Endodermal cell (in vitro differentiated cells): ENCODE measurements around the gene AFP. TPM values are rescaled to one million over a fixed set of nuclear protein-coding genes. Genes with fewer than 3 reads are reported as not detected.

Source experiments
- DNase-seq: peaks from one replicate; pipeline ENCODE4 v3.0.0-alpha.2; 2017
- H3K27ac ChIP-seq: 2 replicates; pipeline ENCODE4 v1.5.1; 2013; ENCODE audit warnings: mild to moderate bottlenecking, low read depth, low read length, moderate library complexity
- H3K27me3 ChIP-seq: 2 replicates; pipeline ENCODE4 v1.6.1; 2013; ENCODE audit warnings: mild to moderate bottlenecking, low read length, moderate library complexity; ENCODE audit not compliant: insufficient read depth, control insufficient read depth, poor library complexity, severe bottlenecking
- H3K36me3 ChIP-seq: 2 replicates; pipeline ENCODE4 v1.7.0; 2013; ENCODE audit warnings: mild to moderate bottlenecking, low read length, moderate library complexity; ENCODE audit not compliant: control insufficient read depth, insufficient read depth
- H3K4me1 ChIP-seq: one replicate; pipeline ENCODE4 v1.7.0; 2013; ENCODE audit warnings: low read length; ENCODE audit not compliant: control insufficient read depth, insufficient read depth
- H3K4me3 ChIP-seq: 2 replicates; pipeline ENCODE4 v1.5.1; 2013; ENCODE audit warnings: mild to moderate bottlenecking, low read length, moderate library complexity
- H3K9ac ChIP-seq: 2 replicates; pipeline ENCODE4 v1.6.1; 2013; ENCODE audit warnings: mild to moderate bottlenecking, low read length, moderate library complexity; ENCODE audit not compliant: poor library complexity, severe bottlenecking; ENCODE audit errors: extremely low read depth
- H3K9me3 ChIP-seq: 2 replicates; pipeline ENCODE4 v1.6.1; 2013; ENCODE audit warnings: mild to moderate bottlenecking, low read length, moderate library complexity; ENCODE audit not compliant: control insufficient read depth
- H3K27ac Mint-ChIP-seq: 2 replicates; pipeline ENCODE4 v1.8.0; 2020; ENCODE audit warnings: mixed read lengths
- H3K27me3 Mint-ChIP-seq: 2 replicates; pipeline ENCODE4 v1.8.0; 2021; ENCODE audit warnings: mild to moderate bottlenecking, mixed read lengths; ENCODE audit not compliant: insufficient read depth
- H3K36me3 Mint-ChIP-seq: 2 replicates; pipeline ENCODE4 v1.8.0; 2020; ENCODE audit warnings: low read depth, mixed read lengths
- H3K4me1 Mint-ChIP-seq: 2 replicates; pipeline ENCODE4 v1.8.0; 2020; ENCODE audit warnings: mixed read lengths
- H3K4me3 Mint-ChIP-seq: 2 replicates; pipeline ENCODE4 v1.8.0; 2020; ENCODE audit warnings: mild to moderate bottlenecking, moderate library complexity, mixed read lengths
- H3K9me3 Mint-ChIP-seq: 2 replicates; pipeline ENCODE4 v1.8.0; 2020; ENCODE audit warnings: mild to moderate bottlenecking, mixed read lengths
- WGBS, 2 experiments: methylation state at CpG; one replicate each; pipeline versions ENCODE4 v1.1.5 to v1.1.7; 2013; ENCODE audit warnings: missing lambda C conversion rate in 2 of 2, mixed read lengths in 1 of 2; ENCODE audit not compliant: insufficient coverage in 1 of 2, insufficient read length in 1 of 2; 5-methylcytosine and 5-hydroxymethylcytosine counted together
- total RNA-seq, 2 donors: library from RNA; stranded (reverse); fragmentation: NEBNext Ultra II Directional in 1 of 2; extraction: Animal tissue kit (Norgen Biotek cat#: 25700) in 1 of 2; gene quantifications; 2 replicates in 1 of 2; 3 replicates in 1 of 2; pipeline ENCODE4 v1.2.1, GENCODE V29; 2021
- TF ChIP-seq, protein P1 (sequence below): fragments of 200-600 bp; sonication (generic); conservative IDR thresholded peaks from 2 replicates; pipeline ENCODE4 v1.5.0; 2021; ENCODE audit warnings: antibody characterized with exemption, mild to moderate bottlenecking

AFP gene
- total RNA-seq, 2 donors from 2014 or later: 1.6 TPM; not detected in 1

DNA sequence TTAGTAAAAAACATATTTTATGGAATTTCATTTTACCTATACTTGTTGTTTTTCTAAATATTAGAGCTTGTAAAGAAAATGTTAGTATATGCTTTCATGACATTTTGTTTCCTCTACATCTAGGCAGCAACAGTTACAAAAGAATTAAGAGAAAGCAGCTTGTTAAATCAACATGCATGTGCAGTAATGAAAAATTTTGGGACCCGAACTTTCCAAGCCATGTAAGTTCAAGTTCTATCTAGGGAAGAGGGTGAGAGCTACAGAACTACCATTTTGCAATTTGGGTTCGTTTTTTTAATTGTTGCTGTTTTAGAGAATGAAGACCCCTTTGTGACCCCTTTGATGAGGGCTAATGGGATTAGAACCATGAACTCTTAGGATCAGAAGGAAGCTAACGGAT, 7.2 kb downstream of the AFP start:
- Mint-ChIP-seq H3K9me3 (no peaks in the 10 kb centered on the region), H3K27ac (no peak overlapping the region), H3K4me1 (peaks cover 16% of the 10 kb centered on the region), H3K36me3 (no peaks in the 10 kb centered on the region), H3K27me3 (peaks cover 30% of the 10 kb centered on the region), H3K4me3 (no peak overlapping the region)
- Histone ChIP-seq H3K9me3 (no peaks in the 10 kb centered on the region), H3K36me3 (no peaks in the 10 kb centered on the region), H3K27me3 (peaks cover 29% of the 10 kb centered on the region), H3K9ac (no peak overlapping the region), H3K4me1 (peaks cover 10% of the 10 kb centered on the region), H3K27ac (no peak overlapping the region), H3K4me3 (no peak overlapping the region)
- 58 to 74% methylated on average over 2 to 3 of the region's 3 CpGs for WGBS, 2 experiments
- no peak for DNase-seq
- TF ChIP-seq, protein P1, sequence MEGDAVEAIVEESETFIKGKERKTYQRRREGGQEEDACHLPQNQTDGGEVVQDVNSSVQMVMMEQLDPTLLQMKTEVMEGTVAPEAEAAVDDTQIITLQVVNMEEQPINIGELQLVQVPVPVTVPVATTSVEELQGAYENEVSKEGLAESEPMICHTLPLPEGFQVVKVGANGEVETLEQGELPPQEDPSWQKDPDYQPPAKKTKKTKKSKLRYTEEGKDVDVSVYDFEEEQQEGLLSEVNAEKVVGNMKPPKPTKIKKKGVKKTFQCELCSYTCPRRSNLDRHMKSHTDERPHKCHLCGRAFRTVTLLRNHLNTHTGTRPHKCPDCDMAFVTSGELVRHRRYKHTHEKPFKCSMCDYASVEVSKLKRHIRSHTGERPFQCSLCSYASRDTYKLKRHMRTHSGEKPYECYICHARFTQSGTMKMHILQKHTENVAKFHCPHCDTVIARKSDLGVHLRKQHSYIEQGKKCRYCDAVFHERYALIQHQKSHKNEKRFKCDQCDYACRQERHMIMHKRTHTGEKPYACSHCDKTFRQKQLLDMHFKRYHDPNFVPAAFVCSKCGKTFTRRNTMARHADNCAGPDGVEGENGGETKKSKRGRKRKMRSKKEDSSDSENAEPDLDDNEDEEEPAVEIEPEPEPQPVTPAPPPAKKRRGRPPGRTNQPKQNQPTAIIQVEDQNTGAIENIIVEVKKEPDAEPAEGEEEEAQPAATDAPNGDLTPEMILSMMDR: no peak

DNA sequence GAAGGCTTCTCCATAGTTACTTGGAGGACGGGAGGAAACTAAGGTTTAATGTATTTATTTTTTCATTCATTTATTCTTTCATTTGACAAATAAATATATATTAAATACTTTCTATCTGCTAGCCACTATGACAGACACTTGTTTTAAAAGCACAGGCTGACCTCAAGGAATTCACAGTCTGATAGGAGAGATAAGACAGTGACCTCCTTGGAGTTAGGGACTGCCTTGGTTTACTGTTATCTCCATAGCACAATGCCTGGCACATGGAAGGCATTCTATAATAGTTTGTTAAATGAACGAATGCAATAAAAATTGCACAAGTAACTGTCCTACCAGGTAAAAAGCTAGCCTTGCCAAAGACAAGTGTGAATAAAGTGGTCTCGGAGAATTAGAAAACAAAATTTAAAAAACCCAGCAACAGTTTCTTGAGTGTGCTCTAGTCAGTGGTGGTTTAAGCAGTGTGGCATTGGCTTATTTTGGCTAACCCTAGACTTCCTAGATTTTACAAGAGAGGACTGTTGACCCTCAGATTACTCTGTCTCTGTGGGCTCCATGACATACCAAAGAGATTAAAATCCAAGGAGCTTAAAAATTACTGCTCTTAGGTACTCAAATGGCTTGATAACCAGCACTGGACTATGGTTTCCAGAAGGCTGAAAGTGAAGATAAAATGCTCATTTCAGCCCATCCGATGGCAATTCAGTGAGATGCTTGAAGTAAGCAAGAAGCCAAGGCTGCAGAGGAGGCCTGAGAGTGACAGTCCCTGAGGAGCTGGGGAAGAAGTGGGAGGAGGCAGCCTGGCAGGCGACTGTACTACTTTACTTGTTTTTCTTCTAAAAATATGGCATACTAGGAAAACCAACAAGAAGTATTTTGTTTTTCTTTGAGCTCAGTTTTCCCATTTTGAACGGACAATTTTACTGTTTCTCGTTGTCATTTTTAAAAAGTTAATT, 9.6 kb downstream of the AFP start:
- no peaks in the 10 kb centered on the region for H3K9me3 Mint-ChIP-seq
- Histone ChIP-seq H3K9ac (no peak overlapping the region), H3K4me3 (no peak overlapping the region), H3K4me1 (peaks cover 10% of the 10 kb centered on the region), H3K36me3 (no peaks in the 10 kb centered on the region), H3K27ac (no peak overlapping the region), H3K9me3 (no peaks in the 10 kb centered on the region), H3K27me3 (peaks cover 53% of the 10 kb centered on the region)
- no peaks in the 10 kb centered on the region for H3K36me3 Mint-ChIP-seq
- no peak overlapping the region for H3K4me3 Mint-ChIP-seq
- peaks cover 19% of the 10 kb centered on the region for H3K4me1 Mint-ChIP-seq
- H3K27me3 Mint-ChIP-seq: peaks cover 48% of the 10 kb centered on the region
- TF ChIP-seq, protein P1: no peak
- no peak overlapping the region for H3K27ac Mint-ChIP-seq
- WGBS, 2 experiments: 93% methylated on average over 5 to 6 of the region's 7 CpGs
- DNase-seq: no peak

DNA sequence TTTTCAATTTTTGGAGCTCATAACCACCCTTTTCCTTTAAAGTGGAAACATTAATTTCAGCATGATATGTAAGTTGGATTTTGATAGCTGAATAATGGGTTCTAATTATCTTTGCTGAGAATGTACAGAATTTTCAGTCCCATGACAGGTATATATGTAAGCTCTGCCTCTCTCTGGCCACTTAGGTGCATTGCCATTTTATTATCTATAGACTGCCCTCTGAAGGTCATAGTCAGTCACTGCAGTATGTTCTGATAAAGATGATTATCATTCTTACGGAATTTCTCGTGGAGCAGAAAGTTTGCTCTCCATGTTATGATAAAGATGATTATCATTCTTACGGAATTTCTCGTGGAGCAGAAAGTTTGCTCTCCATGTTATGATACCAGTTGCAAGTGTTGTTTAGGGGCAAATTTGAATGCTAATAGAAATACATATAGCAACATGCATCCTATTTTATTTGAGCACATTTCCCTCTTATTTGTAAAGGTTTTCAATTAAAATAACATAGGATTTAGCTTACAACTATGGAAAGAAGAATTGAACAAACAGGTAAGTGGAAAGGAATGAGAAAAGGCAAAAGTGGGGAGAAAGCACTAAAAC, 10.4 kb downstream of the AFP start:
- Histone ChIP-seq H3K27me3 (peaks cover 57% of the 10 kb centered on the region), H3K4me1 (peaks cover 17% of the 10 kb centered on the region), H3K9me3 (no peaks in the 10 kb centered on the region), H3K27ac (no peak overlapping the region), H3K36me3 (no peaks in the 10 kb centered on the region), H3K4me3 (no peak overlapping the region), H3K9ac (no peak overlapping the region)
- 68% methylated on average over 2 of the region's 4 CpGs; no CpG with 5 or more reads in 1 of the 2 experiments for WGBS, 2 experiments
- Mint-ChIP-seq H3K36me3 (no peaks in the 10 kb centered on the region), H3K9me3 (no peaks in the 10 kb centered on the region), H3K4me3 (no peak overlapping the region), H3K27me3 (peaks cover 47% of the 10 kb centered on the region), H3K4me1 (peaks cover 24% of the 10 kb centered on the region), H3K27ac (no peak overlapping the region)
- DNase-seq: no peak
- TF ChIP-seq, protein P1: peak; percentile 97
